GM18505 (cell line): ENCODE measurements around the gene FAM83D.

Source experiments
- ATAC-seq: cut with Tn5 transposase; IDR thresholded peaks from one replicate; pipeline ENCODE4 v1.9.1; 2021; ENCODE audit not compliant: unreplicated experiment
- POLR2A ChIP-seq: IDR thresholded peaks from 4 replicates; pipeline ENCODE4 v1.6.1; 2011; ENCODE audit warnings: borderline replicate concordance; ENCODE audit not compliant: insufficient read depth, insufficient read length; ENCODE audit errors: extremely low read depth

Gene FAM83D

GRCh38 chr20:38926142-38926933 lies at the start of gene FAM83D:
Gene FAM83D (plus strand): TSS chr20:38926417. CDS start chr20:38926443, 26 bp downstream.
- ATAC-seq = peak; percentile 96
- TF ChIP-seq POLR2A = peak; percentile 97

- ATAC-seq = no peak
Observed at GRCh38 chr20:38877483-38877882, 48.7 kb upstream of the FAM83D start.

GRCh38 chr20:38878866-38879265 lies 47.4 kb upstream of the FAM83D start:
- no peak for TF ChIP-seq POLR2A
- ATAC-seq = no peak

More at GRCh38 chr20:38877483-38877882, 48.7 kb upstream of the FAM83D start:
- no peak for TF ChIP-seq POLR2A

GRCh38 chr20:38880952-38881735 lies 45.1 kb upstream of the FAM83D start:
- no peak for ATAC-seq
- TF ChIP-seq POLR2A = peak; percentile 38

GRCh38 chr20:38881806-38882440 lies 44.3 kb upstream of the FAM83D start:
- no peak for ATAC-seq
- no peak for TF ChIP-seq POLR2A

GRCh38 chr20:38882600-38882999 lies 43.6 kb upstream of the FAM83D start:
- ATAC-seq = no peak
- TF ChIP-seq POLR2A = no peak

- TF ChIP-seq POLR2A = no peak
- no peak for ATAC-seq
Observed at GRCh38 chr20:38883081-38883980, 42.9 kb upstream of the FAM83D start.

GRCh38 chr20:38883981-38884733 lies 42.1 kb upstream of the FAM83D start:
- no peak for ATAC-seq
- no peak for TF ChIP-seq POLR2A

- ATAC-seq = no peak
Observed at GRCh38 chr20:38885357-38885756, 40.9 kb upstream of the FAM83D start.

GRCh38 chr20:38888059-38888831 lies 38.0 kb upstream of the FAM83D start:
- TF ChIP-seq POLR2A = no peak
- ATAC-seq = no peak

More at GRCh38 chr20:38885357-38885756, 40.9 kb upstream of the FAM83D start:
- TF ChIP-seq POLR2A = no peak

- no peak for TF ChIP-seq POLR2A
- no peak for ATAC-seq
Observed at GRCh38 chr20:38889050-38889449, 37.2 kb upstream of the FAM83D start.

GRCh38 chr20:38889792-38890496 lies 36.3 kb upstream of the FAM83D start:
- no peak for ATAC-seq
- no peak for TF ChIP-seq POLR2A
